H1 (cell line): ENCODE results near the gene PLEK. TPM values are rescaled to one million over a fixed set of nuclear protein-coding genes. Genes with fewer than 3 reads are reported as not detected.

Experiments
- BCL11A ChIP-seq, 2 experiments: IDR thresholded peaks; one replicate each; pipeline ENCODE4 v1.6.1; 2011; ENCODE audit warnings: low read depth in 2 of 2, low read length in 2 of 2, mild to moderate bottlenecking in 2 of 2
- GTF2F1 ChIP-seq: IDR thresholded peaks from 2 replicates; pipeline ENCODE4 v1.6.1; 2012; ENCODE audit warnings: low read depth, low read length, improper control_type of control experiment, borderline replicate concordance
- KDM4A ChIP-seq: IDR thresholded peaks from one replicate; pipeline ENCODE4 v1.7.1; 2012; ENCODE audit warnings: low read depth, mild to moderate bottlenecking, moderate library complexity, low read length, inconsistent platforms; ENCODE audit not compliant: severe bottlenecking
- PHF8 ChIP-seq: fragments of 200-600 bp; sonication (generic); conservative IDR thresholded peaks from 2 replicates; pipeline ENCODE4 v1.7.1; 2012; ENCODE audit warnings: low read depth, mild to moderate bottlenecking, inconsistent platforms, low read length, moderate library complexity
- SIX5 ChIP-seq: IDR thresholded peaks from 2 replicates; pipeline ENCODE4 v1.6.1; 2011; ENCODE audit warnings: mild to moderate bottlenecking, low read depth, low read length
- polyA plus RNA-seq, 7 experiments: library from polyadenylated mRNA; depleted of rRNA in 3 of 7; stranded (reverse) in 5 of 7; unstranded in 2 of 7; fragments of >200 nt in 5 of 7; fragments of 200-250 nt in 2 of 7; gene quantifications; 1 replicate in 5 of 7; 2 replicates in 1 of 7; 4 replicates in 1 of 7; pipeline versions ENCODE4 v1.2.1 to v1.2.3, GENCODE V29; 2011 to 2013; ENCODE audit warnings: missing spikeins in 2 of 7, mixed read lengths in 2 of 7
- total RNA-seq: library from RNA; stranded (reverse); fragmentation: NEBNext Ultra II Directional; extraction: Animal tissue kit (Norgen Biotek cat#: 25700); gene quantifications from 2 replicates; pipeline ENCODE4 v1.2.1, GENCODE V29; 2021
- TF ChIP-seq, protein P1 (sequence below): IDR thresholded peaks from 2 replicates; pipeline ENCODE4 v1.6.1; 2012; ENCODE audit warnings: inconsistent platforms

Gene PLEK
- total and polyA plus RNA-seq, 2 of the 8 experiments (the other 6 are each of a cell fraction or from before 2014, with no cell fraction given): not detected

GRCh38 chr2:68432696-68433658, 67.9 kb downstream of the PLEK start (continued):
- no peak for TF ChIP-seq KDM4A
- TF ChIP-seq GTF2F1: no peak
- TF ChIP-seq, protein P1, sequence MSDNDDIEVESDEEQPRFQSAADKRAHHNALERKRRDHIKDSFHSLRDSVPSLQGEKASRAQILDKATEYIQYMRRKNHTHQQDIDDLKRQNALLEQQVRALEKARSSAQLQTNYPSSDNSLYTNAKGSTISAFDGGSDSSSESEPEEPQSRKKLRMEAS: no peak
- TF ChIP-seq SIX5: no peak
- no peak for TF ChIP-seq BCL11A (IDR thresholded peaks at IDR 0.05; ENCODE audit: low read depth in 2 of 2, low read length in 2 of 2)
- no peak for TF ChIP-seq PHF8
